K562 (cell line): ENCODE measurements around the gene KIF1A. TPM values are rescaled to one million over a fixed set of nuclear protein-coding genes. Genes with fewer than 3 reads are reported as not detected.

Experiments used
- ATAC-seq: fragments of 200-7000 bp; cut with Tn5 transposase; 3 replicates; pipeline ENCODE4 v1.9.1; 2020; ENCODE audit warnings: moderate library complexity
- BruUV-seq: library from RNA; stranded (reverse); fragments of 400-500 nt; replicated peaks from 2 replicates; lab custom pipeline; 2021; lab: Mats Ljungman, UMichigan
- CTCF ChIA-PET: fragments of 300-600 bp; formaldehyde crosslinking; extraction: SDS; loops from one replicate; lab custom pipeline; 2021; ENCODE audit warnings: low intra/inter-chr PET ratio; lab: Yijun Ruan, JAX
- POLR2A ChIA-PET: fragments of 300-600, 350-650 bp; sonication (Branson Sonifier 250); formaldehyde crosslinking; extraction: SDS; loops from one replicate; lab custom pipeline; 2021; ENCODE audit warnings: antibody characterized with exemption, inconsistent platforms; lab: Yijun Ruan, JAX
- DNase-seq, 4 experiments: peaks; one replicate each; pipeline versions ENCODE4 v3.0.0 to v3.0.0-alpha.2; 2011 to 2018; ENCODE audit warnings: low spot score in 3 of 4, mixed read lengths in 3 of 4; ENCODE audit errors: extremely low read depth in 1 of 4
- FAIRE-seq: peaks from 2 replicates; lab custom pipeline; 2011; peaks lifted over from hg19 to GRCh38; lab: Jason Lieb, UNC
- H2AFZ ChIP-seq: 2 replicates; pipeline ENCODE4 v1.6.0; 2011; ENCODE audit warnings: low read depth, low read length, control low read depth, inconsistent platforms
- H3K27ac ChIP-seq: fragments of 200-600 bp; 3 replicates; pipeline ENCODE4 v1.8.0; 2011; ENCODE audit warnings: low read depth, mild to moderate bottlenecking, control low read depth, inconsistent platforms, low read length, moderate library complexity, mixed read lengths; ENCODE audit errors: extremely low read depth
- H3K27me3 ChIP-seq, 2 experiments: fragments of 300-600 bp in 1 of 2; 2 replicates in 1 of 2; 3 replicates in 1 of 2; pipeline versions ENCODE4 v1.6.0 to v1.8.0; 2011; ENCODE audit warnings: inconsistent platforms in 2 of 2, low read length in 2 of 2, mild to moderate bottlenecking in 1 of 2, mixed read lengths in 1 of 2, moderate library complexity in 1 of 2; ENCODE audit not compliant: control insufficient read depth in 2 of 2, insufficient read depth in 2 of 2
- H3K36me3 ChIP-seq: fragments of 300-600 bp; 3 replicates; pipeline ENCODE4 v1.8.0; 2011; ENCODE audit warnings: mild to moderate bottlenecking, low read length, inconsistent platforms; ENCODE audit not compliant: control insufficient read depth, insufficient read depth
- H3K4me1 ChIP-seq, 2 experiments: fragments of 200-600 bp in 1 of 2; replicated peaks in 1 of 2; 2 replicates in 1 of 2; 3 replicates in 1 of 2; pipeline versions ENCODE4 v1.5.1 to v1.8.0; 2011; ENCODE audit warnings: inconsistent platforms in 2 of 2, low read length in 2 of 2, mild to moderate bottlenecking in 1 of 2, mixed read lengths in 1 of 2, moderate library complexity in 1 of 2; ENCODE audit not compliant: control insufficient read depth in 2 of 2, insufficient read depth in 2 of 2
- H3K4me2 ChIP-seq: 2 replicates; pipeline ENCODE4 v1.6.1; 2011; ENCODE audit warnings: low read length, control low read depth, inconsistent platforms, mixed read lengths; ENCODE audit not compliant: insufficient read depth
- H3K4me3 ChIP-seq: fragments of 200-600 bp; sonication (generic), shearing (Covaris generic); 2 replicates; pipeline ENCODE4 v1.5.1; 2016; ENCODE audit warnings: control low read depth, inconsistent platforms
- H3K79me2 ChIP-seq: fragments of 200-600 bp; 3 replicates; pipeline ENCODE4 v1.8.0; 2011; ENCODE audit warnings: low read length, inconsistent platforms; ENCODE audit not compliant: control insufficient read depth, insufficient read depth
- H3K9ac ChIP-seq, 2 experiments: 2 replicates each; pipeline versions ENCODE4 v1.6.0 to v1.6.1; 2011; ENCODE audit warnings: low read depth in 2 of 2, low read length in 2 of 2, control low read depth in 1 of 2, inconsistent platforms in 1 of 2, mild to moderate bottlenecking in 1 of 2, mixed read lengths in 1 of 2; ENCODE audit not compliant: insufficient read depth in 1 of 2
- H3K9me1 ChIP-seq: one replicate; pipeline ENCODE4 v1.6.0; 2011; ENCODE audit warnings: inconsistent platforms, mild to moderate bottlenecking, low read length, moderate library complexity; ENCODE audit not compliant: control insufficient read depth, insufficient read depth
- H3K9me3 ChIP-seq: replicated peaks from 2 replicates; pipeline ENCODE4 v1.5.1; 2011; ENCODE audit warnings: low read depth, low read length, inconsistent platforms; ENCODE audit not compliant: control insufficient read depth, insufficient read depth
- H4K20me1 ChIP-seq: replicated peaks from 2 replicates; pipeline ENCODE4 v1.6.1; 2011; ENCODE audit warnings: low read length, inconsistent platforms, mixed read lengths; ENCODE audit not compliant: control insufficient read depth, insufficient read depth
- CHD2 ChIP-seq: IDR thresholded peaks from 2 replicates; pipeline ENCODE4 v1.6.1; 2011; ENCODE audit warnings: low read depth, low read length
- FOXO4 ChIP-seq: fragments of 450-650 bp; formaldehyde crosslinking; IDR thresholded peaks from 2 replicates; pipeline ENCODE4 v1.4.0; 2020; ENCODE audit warnings: mild to moderate bottlenecking, moderate library complexity
- MLX ChIP-seq, 2 experiments: fragments of 450-650 bp in 1 of 2; sonication (generic) in 1 of 2; formaldehyde crosslinking; conservative IDR thresholded peaks; 2 replicates each; pipeline versions ENCODE4 v1.4.0 to v1.8.1; 2020 to 2022; ENCODE audit warnings: mild to moderate bottlenecking in 1 of 2, missing genetic modification reagents in 1 of 2
- ZNF431 ChIP-seq: sonication (generic); formaldehyde crosslinking; IDR thresholded peaks from 2 replicates; pipeline ENCODE4 v1.8.0; 2022; ENCODE audit warnings: mild to moderate bottlenecking, missing genetic modification reagents
- WGBS: fragments of 100-300 bp; shearing (Covaris generic); methylation state at CpG from one replicate; pipeline ENCODE4 v1.1.6; 2016; ENCODE audit warnings: low coverage, mixed read lengths; ENCODE audit not compliant: insufficient coverage; ENCODE audit errors: missing lambda C conversion rate; 5-methylcytosine and 5-hydroxymethylcytosine counted together
- in situ Hi-C: fragments of 300-500 bp; cut with MboI; formaldehyde crosslinking; loops from 4 replicates; pipeline ENCODE4 v1.15.0; 2018; ENCODE audit warnings: inconsistent platforms, mixed read lengths
- intact Hi-C: fragments of 100-400 bp; cut with micrococcal nuclease; formaldehyde crosslinking; loops from 2 replicates; pipeline ENCODE4 v1.14.2; 2022
- polyA plus RNA-seq, 8 experiments: library from polyadenylated mRNA; depleted of rRNA in 4 of 8; stranded (reverse) in 5 of 8; unstranded in 3 of 8; fragments of >200 nt; fragmentation: Nextera tagmentation in 2 of 8; fragmentation: Illumina TruSeq in 1 of 8; extraction: Ambion mirVana in 2 of 8; extraction: Trizol in 1 of 8; gene quantifications; 2 replicates each; pipeline versions ENCODE4 v1.2.1 to v1.2.3, GENCODE V29; 2011 to 2014; ENCODE audit warnings: inconsistent platforms in 1 of 8, missing spikeins in 1 of 8
- total RNA-seq, 7 experiments: library from RNA; depleted of rRNA in 6 of 7; stranded (reverse); fragments of >200 nt in 6 of 7; fragmentation: Illumina TruSeq in 2 of 7; extraction: Trizol in 2 of 7; gene quantifications; 2 replicates each; pipeline versions ENCODE4 v1.2.1 to v1.2.3, GENCODE V29; 2011 to 2021; ENCODE audit warnings: low replicate concordance in 1 of 7

The KIF1A gene
- total and polyA plus RNA-seq, 9 of the 15 experiments (the other 6 are each of a cell fraction or from before 2014, with no cell fraction given): 0.07 to 1.4 (median 0.45) TPM; not detected in 2

- TF ChIP-seq FOXO4 (CRISPR knock-in tag): no peak
These were observed 108.7 kb downstream of the KIF1A start (continued) for GRCh38 chr2:240711296-240711695.

GRCh38 chr2:240708457-240708856 is 111.6 kb downstream of the KIF1A start:
- H2AFZ ChIP-seq: no peak overlapping the region
- 0% methylated on average over 5 of the region's 7 CpGs for WGBS
- in situ Hi-C loops: no loop called here
- no peak overlapping the region for H3K4me2 ChIP-seq
- CTCF ChIA-PET: no interaction called here
- no peaks in the 10 kb centered on the region for H3K79me2 ChIP-seq
- POLR2A ChIA-PET: interaction anchor here (0.6 to 0.7 kb wide), 2 partner anchors 143 to 365 kb away, joined by 3 read pairs; no protein-coding TSS in a partner anchor
- no peak for ATAC-seq
- no peak overlapping the region for H3K27ac ChIP-seq
- no peaks in the 10 kb centered on the region for H4K20me1 ChIP-seq
- no peak for FAIRE-seq
- H3K9me1 ChIP-seq: no peaks in the 10 kb centered on the region
- no peaks in the 10 kb centered on the region for H3K36me3 ChIP-seq
- DNase-seq: no peak
- no peak overlapping the region for H3K4me3 ChIP-seq
- no TSS peak for BruUV-seq
- H3K4me1 ChIP-seq: no peaks in the 10 kb centered on the region
- H3K27me3 ChIP-seq: peaks cover 5 to 59% of the 10 kb centered on the region in 2 experiments
- no peaks in the 10 kb centered on the region for H3K9me3 ChIP-seq
- intact Hi-C loops: loop anchor here (10.0 kb wide), 1 partner anchor 194 kb away; no protein-coding TSS in a partner anchor
- TF ChIP-seq ZNF431: 0 out of 2 replicates have a peak, but pooled peaks have one; percentile 65
- TF ChIP-seq MLX (CRISPR knock-in tag; conservative IDR thresholded peaks at IDR 0.05): no peak
- peak; percentile 79 for TF ChIP-seq CHD2
- TF ChIP-seq, all 486 proteins: peak for 2
- no peak overlapping the region for H3K9ac ChIP-seq
